C4-2B (cell line): ENCODE results near the gene KRT25.

ENCODE experiments used
- ZFX ChIP-seq: fragments of 450-650 bp; IDR thresholded peaks from 2 replicates; pipeline ENCODE4 v1.6.1; 2017
- TF ChIP-seq, protein P1 (sequence below): fragments of 450-650 bp; conservative IDR thresholded peaks from 2 replicates; pipeline ENCODE4 v1.5.1; 2017; ENCODE audit warnings: mild to moderate bottlenecking

DNA sequence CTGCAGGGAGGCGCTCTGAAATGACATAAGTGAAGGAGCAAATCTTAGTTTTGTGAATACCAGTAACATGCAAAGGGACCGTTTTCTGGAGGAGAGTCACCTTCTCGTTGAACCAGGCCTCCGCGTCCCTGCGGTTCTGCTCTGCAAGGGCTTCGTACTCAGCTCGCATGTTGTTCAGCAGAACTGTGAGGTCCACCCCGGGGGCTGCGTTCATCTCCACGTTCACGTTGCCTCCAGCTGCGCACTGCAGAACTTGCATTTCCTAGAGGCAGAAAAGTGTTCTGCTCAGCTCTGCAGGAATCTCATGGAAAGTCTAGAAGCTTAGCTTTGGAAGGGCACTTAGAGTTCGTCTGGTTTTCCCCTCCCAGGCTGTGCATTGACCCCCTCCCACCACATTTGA lies 4.1 kb downstream of the KRT25 start:
- TF ChIP-seq, protein P1, sequence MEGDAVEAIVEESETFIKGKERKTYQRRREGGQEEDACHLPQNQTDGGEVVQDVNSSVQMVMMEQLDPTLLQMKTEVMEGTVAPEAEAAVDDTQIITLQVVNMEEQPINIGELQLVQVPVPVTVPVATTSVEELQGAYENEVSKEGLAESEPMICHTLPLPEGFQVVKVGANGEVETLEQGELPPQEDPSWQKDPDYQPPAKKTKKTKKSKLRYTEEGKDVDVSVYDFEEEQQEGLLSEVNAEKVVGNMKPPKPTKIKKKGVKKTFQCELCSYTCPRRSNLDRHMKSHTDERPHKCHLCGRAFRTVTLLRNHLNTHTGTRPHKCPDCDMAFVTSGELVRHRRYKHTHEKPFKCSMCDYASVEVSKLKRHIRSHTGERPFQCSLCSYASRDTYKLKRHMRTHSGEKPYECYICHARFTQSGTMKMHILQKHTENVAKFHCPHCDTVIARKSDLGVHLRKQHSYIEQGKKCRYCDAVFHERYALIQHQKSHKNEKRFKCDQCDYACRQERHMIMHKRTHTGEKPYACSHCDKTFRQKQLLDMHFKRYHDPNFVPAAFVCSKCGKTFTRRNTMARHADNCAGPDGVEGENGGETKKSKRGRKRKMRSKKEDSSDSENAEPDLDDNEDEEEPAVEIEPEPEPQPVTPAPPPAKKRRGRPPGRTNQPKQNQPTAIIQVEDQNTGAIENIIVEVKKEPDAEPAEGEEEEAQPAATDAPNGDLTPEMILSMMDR, result no peak
- no peak for TF ChIP-seq ZFX
